Germinal center (tissue), 1 donor: ENCODE data around the gene IL21.
"Not testable (repeated sequence)": the region's sequence is repeated elsewhere in the genome, so short reads cannot be mapped to it uniquely, and the experiment has no call there.

Experiments
- DNase-seq: peaks from one replicate; pipeline ENCODE4 v3.0.0; 2012; ENCODE audit warnings: mixed read lengths, low spot score

The IL21 gene

GRCh38 chr4:122621016-122621507, at the start of gene IL21:
TSS of gene IL21 (minus strand) at chr4:122621066. CDS start at chr4:122621011, 55 bp downstream.
- DNase-seq = no peak

GRCh38 chr4:122669911-122670738, 49.3 kb upstream of the IL21 start:
- DNase-seq = no peak

GRCh38 chr4:122668241-122668640, 47.4 kb upstream of the IL21 start:
- DNase-seq = no peak

- no peak for DNase-seq
Measured at GRCh38 chr4:122666527-122667245, 45.8 kb upstream of the IL21 start.

- DNase-seq = no peak
Measured at GRCh38 chr4:122665161-122665929, 44.5 kb upstream of the IL21 start.

GRCh38 chr4:122663814-122664610, 43.1 kb upstream of the IL21 start:
- no peak for DNase-seq

GRCh38 chr4:122663291-122663690, 42.4 kb upstream of the IL21 start:
- no peak for DNase-seq

GRCh38 chr4:122662701-122663100, 41.8 kb upstream of the IL21 start:
- DNase-seq = no peak

- no peak for DNase-seq
Measured at GRCh38 chr4:122661176-122662160, 40.6 kb upstream of the IL21 start.

GRCh38 chr4:122658818-122659295, 38.0 kb upstream of the IL21 start:
- DNase-seq = no peak

- DNase-seq = no peak
Measured at GRCh38 chr4:122658377-122658776, 37.5 kb upstream of the IL21 start.

GRCh38 chr4:122657553-122657952, 36.7 kb upstream of the IL21 start:
- no peak for DNase-seq

GRCh38 chr4:122656583-122656982, 35.7 kb upstream of the IL21 start:
- DNase-seq = not testable (repeated sequence)

GRCh38 chr4:122652379-122652778, 31.5 kb upstream of the IL21 start:
- peak; percentile 27 for DNase-seq

GRCh38 chr4:122650148-122650547, 29.3 kb upstream of the IL21 start:
- DNase-seq = no peak

GRCh38 chr4:122647656-122648055, 26.8 kb upstream of the IL21 start:
- DNase-seq = no peak

- DNase-seq = no peak
Measured at GRCh38 chr4:122643257-122643656, 22.4 kb upstream of the IL21 start.

- no peak for DNase-seq
Measured at GRCh38 chr4:122639181-122639580, 18.3 kb upstream of the IL21 start.

GRCh38 chr4:122636697-122637096, 15.8 kb upstream of the IL21 start:
- DNase-seq = peak; percentile 11

GRCh38 chr4:122635205-122635604, 14.3 kb upstream of the IL21 start:
- no peak for DNase-seq
